GM21526 (cell line): ENCODE measurements around the gene GAB3.
"Not testable (repeated sequence)": the region's sequence is repeated elsewhere in the genome, so short reads cannot be mapped to it uniquely, and the experiment has no call there.

ENCODE experiments used
- ATAC-seq: cut with Tn5 transposase; IDR thresholded peaks from one replicate; pipeline ENCODE4 v1.9.1; 2021; ENCODE audit warnings: moderate library complexity; ENCODE audit not compliant: unreplicated experiment, low FRiP score

The GAB3 gene

GRCh38 chrX:154660541-154660940 is 90.3 kb downstream of the GAB3 start:
- ATAC-seq: no peak

- ATAC-seq: no peak
These were observed 91.9 kb downstream of the GAB3 start for GRCh38 chrX:154658957-154659356.

GRCh38 chrX:154658187-154658586 is 92.7 kb downstream of the GAB3 start:
- no peak for ATAC-seq

- ATAC-seq: no peak
These were observed 93.6 kb downstream of the GAB3 start for GRCh38 chrX:154657226-154657805.

- no peak for ATAC-seq
These were observed 95.1 kb downstream of the GAB3 start for GRCh38 chrX:154655786-154656185.

- ATAC-seq: no peak
These were observed 95.5 kb downstream of the GAB3 start for GRCh38 chrX:154655346-154655745.

- no peak for ATAC-seq
These were observed 96.0 kb downstream of the GAB3 start for GRCh38 chrX:154654925-154655324.

- no peak for ATAC-seq
These were observed 96.5 kb downstream of the GAB3 start for GRCh38 chrX:154654372-154654771.

GRCh38 chrX:154653413-154653812 is 97.5 kb downstream of the GAB3 start, which contains the start of gene CTAG2:
Gene CTAG2, minus strand, starts transcription at chrX:154653579. Its CDS starts 64 bp downstream, at chrX:154653515.
- ATAC-seq: not testable (repeated sequence)

- no peak for ATAC-seq
These were observed 97.9 kb downstream of the GAB3 start for GRCh38 chrX:154653048-154653401.

GRCh38 chrX:154652311-154653047 is 98.4 kb downstream of the GAB3 start:
- no peak for ATAC-seq

GRCh38 chrX:154650221-154650510 is 100.7 kb downstream of the GAB3 start:
- no peak for ATAC-seq

GRCh38 chrX:154649503-154650220 is 101.2 kb downstream of the GAB3 start:
- no peak for ATAC-seq

GRCh38 chrX:154648931-154649330 is 101.9 kb downstream of the GAB3 start:
- ATAC-seq: no peak

GRCh38 chrX:154645745-154646378 is 105.0 kb downstream of the GAB3 start:
- not testable (repeated sequence) for ATAC-seq

- ATAC-seq: not testable (repeated sequence)
These were observed 107.2 kb downstream of the GAB3 start for GRCh38 chrX:154643708-154644107.

GRCh38 chrX:154641740-154642139 is 109.1 kb downstream of the GAB3 start:
- not testable (repeated sequence) for ATAC-seq

- ATAC-seq: not testable (repeated sequence)
These were observed 117.2 kb downstream of the GAB3 start for GRCh38 chrX:154633661-154634060.

GRCh38 chrX:154630949-154631348 is 119.9 kb downstream of the GAB3 start:
- not testable (repeated sequence) for ATAC-seq

GRCh38 chrX:154628960-154629359 is 121.9 kb downstream of the GAB3 start:
- not testable (repeated sequence) for ATAC-seq
